Measurements from ENCODE around the gene PCK1.

- TF ChIP-seq POLR2A (IDR thresholded peaks at IDR 0.05): no peak
- TF ChIP-seq POLR2AphosphoS5 (IDR thresholded peaks at IDR 0.05): no peak
- no peak for TF ChIP-seq CTCF (IDR thresholded peaks at IDR 0.05)
Measured at GRCh38 chr20:57566399-57566798, 5.5 kb downstream of the PCK1 start.
